ENCODE measurements around the gene DNAI2.

Gene DNAI2

GRCh38 chr17:74271281-74271680 lies 2.8 kb upstream of the DNAI2 start:
- Histone ChIP-seq H3K36me3 (ENCODE audit: insufficient read depth) (no peaks in the 10 kb centered on the region), H2AFZ (ENCODE audit: low read depth) (no peak overlapping the region), H3K27me3 (ENCODE audit: insufficient read depth, low read depth) (peaks cover 82% of the 10 kb centered on the region), H3K4me1 (ENCODE audit: low read depth, poor library complexity, severe bottlenecking) (no peaks in the 10 kb centered on the region), H3K4me2 (no peak overlapping the region), H3K4me3 (IDR thresholded peaks at IDR 0.05; ENCODE audit: insufficient read depth, low read depth, low read length) (no peak overlapping the region), H3K27ac (no peak overlapping the region), H3K79me2 (ENCODE audit: insufficient read depth, low read depth) (no peaks in the 10 kb centered on the region), H3K9ac (no peak overlapping the region), H4K20me1 (ENCODE audit: insufficient read depth) (no peaks in the 10 kb centered on the region)
- no peak for TF ChIP-seq CTCF (conservative IDR thresholded peaks at IDR 0.05; ENCODE audit: low read depth, low read length)

GRCh38 chr17:74271901-74272561 lies 2.0 kb upstream of the DNAI2 start:
- no peak overlapping the region for H3K4me3 ChIP-seq (IDR thresholded peaks at IDR 0.05; ENCODE audit: insufficient read depth, low read depth, low read length)
- peaks cover 86% of the 10 kb centered on the region for H3K27me3 ChIP-seq (ENCODE audit: insufficient read depth, low read depth)
- H4K20me1 ChIP-seq (ENCODE audit: insufficient read depth), result no peaks in the 10 kb centered on the region
- H3K27ac ChIP-seq, result no peak overlapping the region
- no peak overlapping the region for H2AFZ ChIP-seq (ENCODE audit: low read depth)
- H3K4me2 ChIP-seq, result no peak overlapping the region
- no peak overlapping the region for H3K9ac ChIP-seq
- H3K36me3 ChIP-seq (ENCODE audit: insufficient read depth), result no peaks in the 10 kb centered on the region
- no peaks in the 10 kb centered on the region for H3K4me1 ChIP-seq (ENCODE audit: low read depth, poor library complexity, severe bottlenecking)
- no peaks in the 10 kb centered on the region for H3K79me2 ChIP-seq (ENCODE audit: insufficient read depth, low read depth)
- no peak for TF ChIP-seq CTCF (conservative IDR thresholded peaks at IDR 0.05; ENCODE audit: low read depth, low read length)

GRCh38 chr17:74272731-74273201 lies 1.3 kb upstream of the DNAI2 start:
- Histone ChIP-seq H3K27ac (no peak overlapping the region), H3K79me2 (ENCODE audit: insufficient read depth, low read depth) (no peaks in the 10 kb centered on the region), H3K4me1 (ENCODE audit: low read depth, poor library complexity, severe bottlenecking) (no peaks in the 10 kb centered on the region), H3K4me3 (IDR thresholded peaks at IDR 0.05; ENCODE audit: insufficient read depth, low read depth, low read length) (no peak overlapping the region), H3K36me3 (ENCODE audit: insufficient read depth) (no peaks in the 10 kb centered on the region), H2AFZ (ENCODE audit: low read depth) (no peak overlapping the region), H4K20me1 (ENCODE audit: insufficient read depth) (no peaks in the 10 kb centered on the region), H3K9ac (no peak overlapping the region), H3K4me2 (no peak overlapping the region), H3K27me3 (ENCODE audit: insufficient read depth, low read depth) (peaks cover 80% of the 10 kb centered on the region)
- no peak for TF ChIP-seq CTCF (conservative IDR thresholded peaks at IDR 0.05; ENCODE audit: low read depth, low read length)

GRCh38 chr17:74274709-74275340 lies 791 bp downstream of the DNAI2 start:
- Histone ChIP-seq H4K20me1 (ENCODE audit: insufficient read depth) (no peaks in the 10 kb centered on the region), H3K36me3 (ENCODE audit: insufficient read depth) (no peaks in the 10 kb centered on the region), H2AFZ (ENCODE audit: low read depth) (no peak overlapping the region), H3K9ac (no peak overlapping the region), H3K4me1 (ENCODE audit: low read depth, poor library complexity, severe bottlenecking) (no peaks in the 10 kb centered on the region), H3K4me2 (no peak overlapping the region), H3K27ac (no peak overlapping the region), H3K4me3 (IDR thresholded peaks at IDR 0.05; ENCODE audit: insufficient read depth, low read depth, low read length) (no peak overlapping the region), H3K27me3 (ENCODE audit: insufficient read depth, low read depth) (peaks cover 78% of the 10 kb centered on the region), H3K79me2 (ENCODE audit: insufficient read depth, low read depth) (no peaks in the 10 kb centered on the region)
- no peak for TF ChIP-seq CTCF (conservative IDR thresholded peaks at IDR 0.05; ENCODE audit: low read depth, low read length)
